Activated T-helper 17 cell treated with anti-CD3 and anti-CD28 coated beads, Interleukin-2, amount 50 U/mL, for 72 hours (primary cell): ENCODE measurements around the gene CACNA1C. TPM values are rescaled to one million over a fixed set of nuclear protein-coding genes. Genes with fewer than 3 reads are reported as not detected.

Source experiments
- ATAC-seq: fragments of 150-1000 bp; cut with Tn5 transposase; replicated peaks from 2 replicates; pipeline ENCODE4 v1.10.0; 2021; ENCODE audit warnings: mild to moderate bottlenecking, moderate library complexity
- H3K27ac Mint-ChIP-seq: one replicate; pipeline ENCODE4 v1.8.0; 2022; ENCODE audit warnings: mixed read lengths
- H3K27me3 Mint-ChIP-seq: one replicate; pipeline ENCODE4 v1.8.0; 2022; ENCODE audit warnings: mixed read lengths
- H3K36me3 Mint-ChIP-seq: one replicate; pipeline ENCODE4 v1.8.0; 2022; ENCODE audit warnings: low read depth, mild to moderate bottlenecking, mixed read lengths
- H3K4me1 Mint-ChIP-seq: one replicate; pipeline ENCODE4 v1.8.0; 2022; ENCODE audit warnings: mixed read lengths
- H3K4me3 Mint-ChIP-seq: one replicate; pipeline ENCODE4 v1.8.0; 2022; ENCODE audit warnings: mild to moderate bottlenecking, mixed read lengths
- H3K9me3 Mint-ChIP-seq: one replicate; pipeline ENCODE4 v1.8.0; 2022; ENCODE audit warnings: mixed read lengths
- total RNA-seq, 2 donors: library from RNA; stranded (reverse); gene quantifications; one replicate each; pipeline ENCODE4 v1.2.3, GENCODE V29; 2022

CACNA1C gene
- total RNA-seq, 2 donors from 2014 or later = 0.04 to 0.21 TPM

DNA sequence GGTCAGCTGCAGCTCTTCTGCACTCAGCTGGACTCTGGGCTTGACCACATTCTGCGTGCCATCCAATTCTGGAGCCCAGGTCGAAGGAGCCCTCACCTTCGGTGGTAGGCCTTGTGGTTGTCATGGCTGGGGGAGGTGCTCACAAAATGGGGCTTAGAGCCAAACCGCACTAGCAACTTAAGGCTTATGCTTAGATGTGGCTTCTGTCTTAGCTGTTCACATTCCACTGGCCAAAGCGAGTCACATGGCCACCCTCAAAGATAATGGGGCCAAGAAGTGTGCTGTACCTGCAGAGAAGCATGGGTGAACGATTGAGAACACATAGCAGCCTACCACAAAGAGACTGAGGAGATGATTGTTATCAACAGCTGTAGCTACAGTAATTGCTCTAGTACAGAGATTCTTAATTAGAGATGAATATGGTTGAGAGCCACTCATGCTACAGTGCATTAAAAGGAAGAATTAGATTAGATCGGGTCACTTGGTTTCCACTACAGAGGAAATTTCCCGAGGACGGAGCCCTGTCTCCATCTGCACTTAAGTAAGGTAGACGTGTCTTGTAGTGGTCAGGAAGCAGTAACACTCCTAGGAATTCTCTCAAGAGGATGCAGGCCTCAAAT, 407.4 kb downstream of the CACNA1C start:
- no peaks in the 10 kb centered on the region for H3K4me1 Mint-ChIP-seq
- no peaks in the 10 kb centered on the region for H3K36me3 Mint-ChIP-seq
- H3K9me3 Mint-ChIP-seq = no peaks in the 10 kb centered on the region
- no peak overlapping the region for H3K27ac Mint-ChIP-seq
- no peak for ATAC-seq
- H3K4me3 Mint-ChIP-seq = no peak overlapping the region
- H3K27me3 Mint-ChIP-seq = peaks cover 9% of the 10 kb centered on the region

DNA sequence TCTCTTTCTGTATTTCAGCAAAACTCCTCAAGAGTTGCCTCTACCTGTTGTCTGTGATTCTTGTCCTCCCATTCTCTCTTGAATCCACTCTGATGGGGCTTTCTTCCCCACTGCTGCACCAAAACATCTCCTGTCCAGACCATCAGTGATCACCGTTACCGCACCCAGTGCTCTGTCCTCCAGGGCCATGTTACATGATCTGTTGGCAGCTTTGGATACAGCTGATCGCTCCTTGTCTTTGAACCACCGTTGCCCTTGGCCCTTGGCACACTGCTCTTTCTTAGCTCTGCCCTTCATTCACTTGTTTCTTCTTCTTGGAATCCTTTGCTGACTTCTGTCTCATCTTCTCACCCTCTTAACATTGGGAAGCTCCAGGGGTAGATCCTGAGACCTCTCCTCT, 408.3 kb downstream of the CACNA1C start:
- Mint-ChIP-seq H3K9me3 (no peaks in the 10 kb centered on the region), H3K27ac (no peak overlapping the region), H3K27me3 (peaks cover 13% of the 10 kb centered on the region)

DNA sequence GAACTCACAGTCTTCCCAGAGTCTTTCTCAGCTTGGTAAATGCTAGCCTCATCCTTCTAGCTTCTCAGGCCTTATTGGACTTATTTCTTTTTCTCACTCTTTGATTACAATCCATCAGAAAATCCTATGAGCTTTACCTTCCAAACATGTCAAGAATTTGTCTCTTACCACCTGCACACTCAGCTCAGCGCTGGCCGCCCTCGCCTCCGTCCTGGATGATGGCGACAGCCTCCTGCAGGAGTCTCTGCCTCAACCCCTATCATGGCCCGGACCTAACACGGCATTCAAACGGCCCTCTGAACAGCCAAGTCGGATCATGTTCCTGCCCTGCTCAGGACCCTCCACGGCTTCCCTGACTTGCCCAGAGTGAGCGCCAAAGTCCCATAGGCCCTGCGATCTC, 408.9 kb downstream of the CACNA1C start:
- no peaks in the 10 kb centered on the region for H3K4me1 Mint-ChIP-seq
- no peak overlapping the region for H3K4me3 Mint-ChIP-seq
- no peak for ATAC-seq
- H3K9me3 Mint-ChIP-seq = no peaks in the 10 kb centered on the region
- no peaks in the 10 kb centered on the region for H3K36me3 Mint-ChIP-seq
- H3K27me3 Mint-ChIP-seq = peaks cover 14% of the 10 kb centered on the region
- H3K27ac Mint-ChIP-seq = no peak overlapping the region

More for the DNA sequence above, 408.3 kb downstream of the CACNA1C start:
- no peak for ATAC-seq
- Mint-ChIP-seq H3K4me1 (no peaks in the 10 kb centered on the region), H3K36me3 (no peaks in the 10 kb centered on the region), H3K4me3 (no peak overlapping the region)

DNA sequence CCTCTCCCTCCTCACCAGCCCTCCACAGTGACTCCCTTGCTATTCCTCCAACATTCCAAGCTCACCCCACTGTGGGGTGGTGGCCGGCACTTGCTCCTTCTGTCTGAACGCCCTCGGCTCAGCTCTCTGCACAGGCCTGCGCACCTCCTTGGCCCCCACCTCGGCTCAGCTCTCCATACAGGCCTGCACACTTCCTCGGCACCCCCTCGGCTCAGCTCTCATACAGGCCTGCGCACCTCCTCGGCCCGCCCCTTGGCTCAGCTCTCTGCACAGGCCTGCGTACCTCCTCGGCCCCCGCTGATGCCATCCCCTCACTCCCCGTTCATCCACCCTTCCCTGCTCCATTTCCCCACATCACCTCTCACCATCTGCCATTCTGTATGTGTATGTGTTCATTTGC, 409.3 kb downstream of the CACNA1C start:
- no peak for ATAC-seq
- Mint-ChIP-seq H3K27me3 (peaks cover 19% of the 10 kb centered on the region), H3K4me3 (no peak overlapping the region), H3K27ac (no peak overlapping the region), H3K4me1 (no peaks in the 10 kb centered on the region), H3K9me3 (no peaks in the 10 kb centered on the region), H3K36me3 (no peaks in the 10 kb centered on the region)

DNA sequence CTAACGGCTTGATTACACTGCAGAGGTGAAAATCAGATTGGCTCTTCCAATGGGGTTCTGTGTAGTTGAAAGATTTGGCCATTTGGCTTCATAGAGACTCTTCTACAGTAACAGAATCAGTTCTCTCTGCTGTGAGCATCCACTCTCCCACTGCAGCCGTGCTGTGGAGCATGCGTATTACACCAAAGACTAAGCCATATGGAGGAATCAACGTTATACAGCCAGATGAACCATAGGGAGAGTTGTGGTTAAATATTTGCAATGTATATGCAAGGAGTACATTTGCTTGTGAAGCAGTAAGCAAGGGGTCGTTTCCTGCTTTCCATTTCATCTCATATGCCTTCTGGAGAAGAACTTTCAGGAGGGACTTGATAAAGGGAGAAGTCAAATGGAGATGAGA, 410.9 kb downstream of the CACNA1C start:
- Mint-ChIP-seq H3K36me3 (no peaks in the 10 kb centered on the region), H3K27me3 (peaks cover 20% of the 10 kb centered on the region), H3K9me3 (no peaks in the 10 kb centered on the region), H3K27ac (no peak overlapping the region), H3K4me3 (no peak overlapping the region), H3K4me1 (no peaks in the 10 kb centered on the region)
- no peak for ATAC-seq

DNA sequence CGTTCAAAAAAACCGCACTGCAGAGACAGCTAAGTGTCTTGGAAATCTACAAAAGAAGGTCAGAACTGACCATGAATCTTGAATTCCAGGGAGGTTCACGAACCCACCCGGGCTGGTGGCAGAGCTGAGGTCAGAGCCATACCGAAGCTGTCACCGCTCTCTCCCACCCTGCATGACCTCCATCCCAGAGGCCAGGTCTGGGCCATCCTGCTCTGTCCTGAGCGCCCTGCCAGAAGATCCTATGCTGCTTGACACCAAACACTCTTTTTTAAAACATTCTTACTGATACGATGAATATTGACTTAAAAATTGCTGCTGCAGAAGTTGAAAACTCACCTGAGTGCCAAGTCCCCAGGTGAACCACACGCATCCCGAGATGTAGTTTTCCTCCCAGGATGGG, 412.9 kb downstream of the CACNA1C start:
- ATAC-seq = no peak
- Mint-ChIP-seq H3K36me3 (no peaks in the 10 kb centered on the region), H3K4me3 (no peak overlapping the region), H3K27ac (no peak overlapping the region), H3K4me1 (no peaks in the 10 kb centered on the region), H3K9me3 (no peaks in the 10 kb centered on the region), H3K27me3 (peaks cover 20% of the 10 kb centered on the region)

DNA sequence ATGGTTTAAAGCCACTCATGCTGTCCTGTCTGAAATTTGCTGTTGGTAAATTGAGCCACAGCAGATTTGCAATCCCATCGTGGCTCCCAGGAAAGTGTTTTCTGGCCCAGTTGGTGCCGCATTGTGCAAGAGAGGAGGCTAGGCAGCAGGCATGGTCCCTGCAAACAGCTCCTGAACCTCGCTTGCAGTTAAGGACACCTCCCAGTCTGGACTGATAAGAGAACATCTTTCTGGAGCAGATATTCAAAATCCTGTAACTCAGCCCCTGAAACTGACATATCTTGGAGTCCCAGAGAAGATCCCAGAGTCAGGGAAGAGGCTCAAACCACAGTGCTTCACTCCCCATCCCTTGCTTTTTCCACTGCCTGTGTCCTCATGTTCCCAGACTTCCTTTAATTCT, 413.4 kb downstream of the CACNA1C start:
- H3K36me3 Mint-ChIP-seq = no peaks in the 10 kb centered on the region
- H3K4me1 Mint-ChIP-seq = no peaks in the 10 kb centered on the region
- H3K4me3 Mint-ChIP-seq = no peak overlapping the region
- no peaks in the 10 kb centered on the region for H3K9me3 Mint-ChIP-seq
- no peak for ATAC-seq
- H3K27ac Mint-ChIP-seq = no peak overlapping the region
- peaks cover 20% of the 10 kb centered on the region for H3K27me3 Mint-ChIP-seq

DNA sequence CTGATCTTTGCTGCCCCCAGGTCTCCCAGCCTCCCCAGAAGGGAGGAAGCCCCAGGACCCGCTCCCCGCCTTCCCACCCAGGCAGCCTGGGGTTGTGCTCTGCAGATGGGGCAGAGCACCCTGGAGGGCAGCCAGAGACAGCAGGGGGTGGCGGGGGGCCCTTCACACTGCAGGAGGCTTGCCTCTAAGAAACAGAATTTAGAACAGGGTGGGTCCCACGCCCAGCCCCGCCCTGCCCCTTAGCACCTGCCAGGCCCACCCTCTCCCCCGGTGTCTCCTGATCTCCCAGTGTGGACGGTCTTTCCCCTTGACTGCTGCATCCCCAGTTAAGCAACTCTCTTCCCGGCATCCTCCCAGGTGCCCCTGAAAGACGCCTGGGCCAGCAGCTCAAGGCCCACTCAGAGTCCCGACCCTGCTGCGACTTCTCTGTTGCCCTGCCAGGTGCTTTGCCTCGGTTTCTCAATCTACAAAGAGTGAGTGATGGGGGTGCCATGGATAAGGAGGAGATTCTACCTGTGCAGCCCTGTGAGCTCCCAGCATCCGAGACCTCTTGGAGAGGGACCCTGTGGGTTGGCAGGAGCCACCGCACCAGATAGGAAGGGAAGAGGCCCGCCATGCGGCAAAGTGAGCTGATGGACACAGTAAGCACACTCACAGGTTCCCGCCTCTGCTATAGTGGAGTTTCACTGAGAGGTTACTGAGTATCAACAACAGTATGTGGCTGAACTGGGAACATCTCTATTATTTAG, 414.8 kb downstream of the CACNA1C start:
- H3K36me3 Mint-ChIP-seq = no peaks in the 10 kb centered on the region
- H3K27ac Mint-ChIP-seq = no peak overlapping the region
- no peaks in the 10 kb centered on the region for H3K9me3 Mint-ChIP-seq
- no peak overlapping the region for H3K4me3 Mint-ChIP-seq
- no peak for ATAC-seq
- H3K4me1 Mint-ChIP-seq = no peaks in the 10 kb centered on the region
- peaks cover 26% of the 10 kb centered on the region for H3K27me3 Mint-ChIP-seq

DNA sequence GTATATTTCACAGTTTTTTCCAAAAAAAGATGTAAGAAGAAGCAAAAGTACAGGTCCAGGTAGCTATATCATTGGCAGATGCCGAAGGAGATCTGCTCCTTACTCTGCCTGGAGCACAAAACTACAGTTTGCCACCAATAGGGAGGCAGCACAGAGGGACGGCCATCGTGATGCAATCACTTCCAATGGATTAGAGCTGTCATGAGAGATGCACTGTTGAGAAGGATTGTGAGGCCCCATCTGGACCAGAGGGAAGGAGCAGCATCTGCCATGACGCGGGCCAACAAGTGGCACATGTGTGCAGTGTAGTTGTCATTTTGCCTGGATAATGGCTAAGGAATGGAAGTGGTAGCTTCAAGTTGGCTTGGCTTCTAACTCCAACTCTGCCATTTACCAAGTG, 423.2 kb downstream of the CACNA1C start:
- no peaks in the 10 kb centered on the region for H3K36me3 Mint-ChIP-seq
- H3K4me3 Mint-ChIP-seq = no peak overlapping the region
- H3K4me1 Mint-ChIP-seq = peaks cover 3% of the 10 kb centered on the region
- H3K27ac Mint-ChIP-seq = no peak overlapping the region
- peaks cover 28% of the 10 kb centered on the region for H3K27me3 Mint-ChIP-seq
- no peak for ATAC-seq
- no peaks in the 10 kb centered on the region for H3K9me3 Mint-ChIP-seq

DNA sequence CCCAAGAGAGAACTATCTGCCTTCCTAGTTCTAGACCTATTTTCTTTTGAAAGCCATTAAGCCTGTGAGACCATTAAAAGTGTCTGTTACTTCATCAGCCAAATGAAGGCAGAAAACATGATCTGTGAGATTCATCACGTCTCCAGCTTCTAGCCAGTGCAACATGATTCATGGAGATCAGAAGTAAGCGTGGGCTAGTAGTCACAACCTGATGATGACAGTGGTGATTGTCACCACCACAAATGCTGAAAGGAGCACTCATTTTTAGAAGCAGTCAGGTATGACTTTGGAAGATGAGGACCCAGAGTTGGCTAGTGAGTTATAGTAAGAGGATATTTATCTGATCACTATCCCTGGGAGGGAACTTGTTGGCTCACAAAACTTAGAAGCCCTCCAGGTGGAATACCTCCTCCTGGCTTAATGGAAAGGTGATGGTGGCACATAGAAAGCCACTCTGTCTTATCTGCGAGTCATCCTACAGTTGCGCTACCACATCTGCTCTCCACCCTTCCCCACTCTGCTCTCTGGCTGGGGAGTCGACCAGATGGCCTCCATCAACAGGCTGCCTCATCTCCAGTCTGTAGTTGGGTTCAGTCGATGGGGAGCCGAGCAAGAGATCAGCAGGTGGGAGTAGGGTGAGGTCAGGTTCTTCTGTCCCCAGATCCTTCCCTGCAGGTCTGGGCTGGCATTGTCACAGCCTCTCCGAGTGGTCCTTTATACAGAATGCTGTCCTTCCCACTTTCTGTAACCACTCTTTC, 424.4 kb downstream of the CACNA1C start:
- no peak overlapping the region for H3K27ac Mint-ChIP-seq
- peaks cover 25% of the 10 kb centered on the region for H3K27me3 Mint-ChIP-seq
- H3K4me3 Mint-ChIP-seq = no peak overlapping the region
- H3K9me3 Mint-ChIP-seq = no peaks in the 10 kb centered on the region
- no peaks in the 10 kb centered on the region for H3K36me3 Mint-ChIP-seq
- peaks cover 3% of the 10 kb centered on the region for H3K4me1 Mint-ChIP-seq
- peak; percentile 94 for ATAC-seq

DNA sequence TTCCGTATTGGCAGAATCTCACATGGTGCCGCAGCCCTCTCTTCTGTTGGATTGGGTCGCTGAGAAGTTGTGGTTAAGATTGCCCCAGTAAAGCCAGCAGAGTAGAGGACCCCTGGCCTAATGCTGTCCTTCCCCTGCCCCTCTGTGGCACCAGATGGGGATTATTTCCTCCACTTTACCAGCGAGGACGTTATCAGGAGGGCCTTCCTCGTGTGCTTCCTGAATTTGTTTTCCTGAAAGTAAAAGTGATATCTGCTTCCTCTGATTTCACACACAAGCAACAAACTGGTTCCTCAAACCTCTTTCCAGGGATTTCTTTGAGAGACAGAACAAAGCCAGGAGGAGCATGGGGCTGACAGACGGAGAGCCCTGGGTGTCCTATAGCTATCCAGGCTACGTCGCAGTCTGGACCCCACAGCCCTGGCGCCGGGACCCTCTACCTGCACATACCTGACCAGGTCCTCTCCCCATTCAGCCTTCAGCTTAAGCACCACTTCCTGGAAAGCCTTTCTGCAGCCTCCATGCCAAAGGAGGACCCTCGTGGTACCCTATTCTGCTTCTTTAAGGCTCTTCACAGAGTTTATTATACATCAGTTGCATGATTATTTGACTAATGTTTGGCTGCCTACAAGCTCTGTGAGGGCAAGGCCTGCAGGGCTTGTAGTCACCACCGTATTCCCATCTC, 427.2 kb downstream of the CACNA1C start:
- H3K9me3 Mint-ChIP-seq = no peaks in the 10 kb centered on the region
- peaks cover 3% of the 10 kb centered on the region for H3K4me1 Mint-ChIP-seq
- no peak for ATAC-seq
- H3K36me3 Mint-ChIP-seq = no peaks in the 10 kb centered on the region
- no peak overlapping the region for H3K27ac Mint-ChIP-seq
- H3K4me3 Mint-ChIP-seq = no peak overlapping the region
- H3K27me3 Mint-ChIP-seq = peaks cover 27% of the 10 kb centered on the region

DNA sequence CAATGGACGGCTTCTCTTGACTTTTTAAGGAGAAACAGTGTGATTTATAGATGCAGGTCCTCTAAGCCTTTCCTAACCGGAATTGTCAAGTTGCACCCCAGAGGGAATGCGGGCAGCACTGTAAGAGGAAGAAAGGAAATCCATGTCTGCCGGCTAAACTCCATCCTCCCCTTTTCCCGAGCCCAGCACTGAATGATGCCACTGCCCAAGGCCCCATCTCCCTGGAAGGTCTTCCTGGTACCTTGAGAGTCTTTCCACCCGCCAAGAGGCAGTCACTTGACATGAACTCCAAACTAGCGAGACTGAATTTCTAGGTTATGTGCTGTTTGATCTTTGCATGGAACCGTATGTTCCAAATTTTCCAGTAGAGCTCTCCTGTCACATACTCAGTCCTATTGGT, 428.6 kb downstream of the CACNA1C start:
- H3K4me3 Mint-ChIP-seq = no peak overlapping the region
- ATAC-seq = no peak
- H3K36me3 Mint-ChIP-seq = no peaks in the 10 kb centered on the region
- peaks cover 23% of the 10 kb centered on the region for H3K27me3 Mint-ChIP-seq
- no peak overlapping the region for H3K27ac Mint-ChIP-seq
- H3K4me1 Mint-ChIP-seq = peaks cover 3% of the 10 kb centered on the region
- no peaks in the 10 kb centered on the region for H3K9me3 Mint-ChIP-seq

DNA sequence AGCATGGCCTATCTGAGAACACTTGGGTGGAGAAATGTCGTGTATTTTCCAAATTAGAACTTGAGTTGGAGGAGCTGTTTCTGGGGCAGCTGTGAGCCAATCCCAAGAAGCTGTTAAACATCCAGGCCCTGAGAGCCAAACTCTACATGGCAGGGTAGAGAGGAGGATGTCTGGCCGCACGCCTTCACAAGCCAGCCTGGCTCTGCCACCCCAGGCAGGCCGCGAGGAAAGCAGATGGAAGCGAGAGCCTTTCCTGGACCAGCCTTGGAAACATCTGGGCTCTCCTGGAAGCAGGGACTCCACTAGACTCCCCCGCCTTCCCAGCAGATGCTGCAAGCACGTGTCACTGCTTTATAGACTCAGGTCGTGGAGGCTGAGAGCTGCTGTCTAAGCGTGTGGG, 429.2 kb downstream of the CACNA1C start:
- Mint-ChIP-seq H3K27ac (no peak overlapping the region), H3K27me3 (peaks cover 26% of the 10 kb centered on the region), H3K9me3 (no peaks in the 10 kb centered on the region), H3K36me3 (no peaks in the 10 kb centered on the region), H3K4me3 (no peak overlapping the region), H3K4me1 (peaks cover under 1% of the 10 kb centered on the region)
- ATAC-seq = no peak

DNA sequence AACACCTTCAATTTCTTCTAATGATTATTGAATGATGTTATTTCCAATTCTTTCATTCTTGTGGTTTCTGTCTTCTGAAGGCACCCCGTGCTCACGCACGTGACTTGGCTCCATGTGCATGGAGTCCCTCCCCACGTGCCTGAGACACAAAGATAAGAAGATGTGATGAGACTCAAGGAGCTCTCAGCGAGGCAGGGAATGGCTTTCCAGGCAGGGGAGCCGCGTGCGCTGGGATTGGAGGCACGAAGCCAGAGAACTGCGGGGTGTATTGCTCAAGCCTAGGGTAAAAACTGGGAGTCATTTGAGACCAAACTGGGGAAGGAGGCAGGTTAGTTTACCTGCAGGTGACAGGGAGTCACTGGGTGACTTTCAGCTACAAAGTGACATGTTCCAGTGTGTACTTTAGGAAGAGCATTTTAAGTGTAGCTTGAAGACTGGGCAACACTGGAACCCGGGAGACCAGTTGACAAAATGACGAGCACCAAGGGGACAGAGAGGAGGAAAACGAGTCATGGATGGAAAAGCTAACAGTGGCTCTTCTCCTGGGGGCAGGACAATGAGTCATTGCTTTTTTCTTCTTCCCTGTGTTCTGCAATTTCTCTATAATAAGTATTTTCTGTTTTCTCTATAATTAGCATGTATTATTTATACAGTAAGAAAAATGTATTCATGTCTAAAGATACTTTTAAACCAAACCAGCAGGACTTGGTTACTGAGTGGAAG, 430.3 kb downstream of the CACNA1C start:
- H3K4me1 Mint-ChIP-seq = no peaks in the 10 kb centered on the region
- H3K27ac Mint-ChIP-seq = no peak overlapping the region
- H3K36me3 Mint-ChIP-seq = no peaks in the 10 kb centered on the region
- no peak overlapping the region for H3K4me3 Mint-ChIP-seq
- H3K9me3 Mint-ChIP-seq = no peaks in the 10 kb centered on the region
- no peak for ATAC-seq
- H3K27me3 Mint-ChIP-seq = peaks cover 30% of the 10 kb centered on the region
